SU-DHL-6 (cell line): ENCODE results near the gene TFEB.

Experiments used
- H2AFZ ChIP-seq: fragments of 200-600 bp; sonication (generic); 2 replicates; pipeline ENCODE4 v1.6.1; 2014; ENCODE audit warnings: low read depth, mild to moderate bottlenecking, moderate library complexity, mixed read lengths, antibody characterized with exemption, low read length; ENCODE audit not compliant: severe bottlenecking
- H3F3A ChIP-seq: fragments of 200-600 bp; shearing (Covaris generic); 2 replicates; pipeline ENCODE4 v1.6.0; 2016; ENCODE audit warnings: antibody characterized with exemption, mild to moderate bottlenecking; ENCODE audit not compliant: insufficient read depth
- H3K27ac ChIP-seq: fragments of 200-600 bp; sonication (generic); 2 replicates; pipeline ENCODE4 v1.5.1; 2016; ENCODE audit warnings: low read depth, mild to moderate bottlenecking, low read length, moderate library complexity, mixed read lengths
- H3K27me3 ChIP-seq: fragments of 200-600 bp; sonication (generic), shearing (Covaris generic); 2 replicates; pipeline ENCODE4 v1.6.0; 2014; ENCODE audit warnings: mild to moderate bottlenecking, low read length
- H3K36me3 ChIP-seq: fragments of 200-600 bp; sonication (generic); 2 replicates; pipeline ENCODE4 v1.6.1; 2014; ENCODE audit warnings: mild to moderate bottlenecking, low read length, mixed read lengths
- H3K4me2 ChIP-seq: fragments of 300-600, 200-600 bp; shearing (Covaris generic), sonication (generic); 2 replicates; pipeline ENCODE4 v1.6.0; 2014; ENCODE audit warnings: low read length, low read depth, mild to moderate bottlenecking; ENCODE audit not compliant: poor library complexity, severe bottlenecking
- H3K4me3 ChIP-seq: fragments of 200-600 bp; sonication (generic); 2 replicates; pipeline ENCODE4 v1.5.1; 2014; ENCODE audit warnings: antibody characterized with exemption, low read length, mild to moderate bottlenecking, mixed read lengths; ENCODE audit not compliant: insufficient read depth, poor library complexity, severe bottlenecking
- H3K79me2 ChIP-seq: fragments of 200-600 bp; sonication (generic); 2 replicates; pipeline ENCODE4 v1.6.1; 2014; ENCODE audit warnings: mild to moderate bottlenecking, low read length, moderate library complexity; ENCODE audit not compliant: insufficient read depth
- H3K9ac ChIP-seq: fragments of 200-600 bp; sonication (generic); 2 replicates; pipeline ENCODE4 v1.7.0; 2014; ENCODE audit warnings: mild to moderate bottlenecking, low read length
- H3K9me2 ChIP-seq: fragments of 200-600 bp; sonication (generic); replicated peaks from 2 replicates; pipeline ENCODE4 v1.6.1; 2014; ENCODE audit warnings: low read length; ENCODE audit not compliant: insufficient read depth
- H3K9me3 ChIP-seq: fragments of 200-600 bp; sonication (generic); 2 replicates; pipeline ENCODE4 v1.6.1; 2014; ENCODE audit warnings: low read length, mixed read lengths; ENCODE audit not compliant: insufficient read depth
- H4K20me1 ChIP-seq: fragments of 200-600 bp; sonication (generic); 2 replicates; pipeline ENCODE4 v1.6.1; 2014; ENCODE audit warnings: low read depth, mild to moderate bottlenecking, antibody characterized with exemption, low read length, moderate library complexity, mixed read lengths
- CTCF ChIP-seq: fragments of 200-600 bp; sonication (generic); IDR thresholded peaks from one replicate; pipeline ENCODE4 v1.5.1; 2017; ENCODE audit warnings: antibody characterized with exemption, mild to moderate bottlenecking, low read length, moderate library complexity; ENCODE audit not compliant: insufficient read depth, poor library complexity, severe bottlenecking
- EZH2phosphoT487 ChIP-seq: fragments of 200-600 bp; sonication (generic), shearing (Covaris generic); conservative IDR thresholded peaks from 2 replicates; pipeline ENCODE4 v1.6.1; 2018; ENCODE audit warnings: mild to moderate bottlenecking, antibody characterized with exemption, low read length, moderate library complexity, mixed read lengths

Gene TFEB

GRCh38 chr6:41664271-41664670 is 71.1 kb downstream of the TFEB start:
- H3K27ac ChIP-seq: no peak overlapping the region
- no peak overlapping the region for H3K4me2 ChIP-seq
- H3K27me3 ChIP-seq: no peaks in the 10 kb centered on the region
- H2AFZ ChIP-seq: no peak overlapping the region
- H3F3A ChIP-seq: no peaks in the 10 kb centered on the region
- no peaks in the 10 kb centered on the region for H3K79me2 ChIP-seq
- H3K9ac ChIP-seq: no peak overlapping the region
- H4K20me1 ChIP-seq: no peaks in the 10 kb centered on the region
- no peaks in the 10 kb centered on the region for H3K36me3 ChIP-seq
- H3K9me2 ChIP-seq: no peaks in the 10 kb centered on the region
- no peak overlapping the region for H3K4me3 ChIP-seq
- no peaks in the 10 kb centered on the region for H3K9me3 ChIP-seq
- TF ChIP-seq CTCF: no peak
- no peak for TF ChIP-seq EZH2phosphoT487

- H2AFZ ChIP-seq: no peak overlapping the region
- no peak overlapping the region for H3K4me2 ChIP-seq
- no peaks in the 10 kb centered on the region for H3K27me3 ChIP-seq
- TF ChIP-seq CTCF: no peak
- no peaks in the 10 kb centered on the region for H4K20me1 ChIP-seq
- H3K27ac ChIP-seq: no peak overlapping the region
- H3K36me3 ChIP-seq: no peaks in the 10 kb centered on the region
- no peaks in the 10 kb centered on the region for H3K9me3 ChIP-seq
- no peak overlapping the region for H3K9ac ChIP-seq
- no peaks in the 10 kb centered on the region for H3K9me2 ChIP-seq
- H3K79me2 ChIP-seq: no peaks in the 10 kb centered on the region
- no peak overlapping the region for H3K4me3 ChIP-seq
- H3F3A ChIP-seq: no peaks in the 10 kb centered on the region
These were observed 71.8 kb downstream of the TFEB start for GRCh38 chr6:41663568-41663967.

DNA sequence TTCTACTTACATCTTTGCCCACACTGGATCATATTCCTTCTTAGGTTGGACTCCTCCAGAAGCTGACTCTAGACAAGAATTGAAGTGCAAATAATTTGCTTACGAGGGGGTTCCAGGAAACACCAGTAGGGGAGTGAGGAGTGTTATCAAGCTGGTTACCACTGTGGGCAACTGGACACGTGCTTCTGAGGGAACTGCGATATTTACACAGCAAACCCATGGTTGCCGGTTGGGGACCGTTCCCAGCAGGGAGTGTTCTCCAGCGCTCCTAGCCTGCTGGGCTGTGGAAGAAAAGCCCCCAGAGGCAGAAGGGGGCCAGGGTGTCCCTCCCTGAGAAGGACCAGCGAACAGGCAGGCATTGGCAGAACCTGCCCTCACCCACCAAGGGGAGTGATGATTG is 75.5 kb downstream of the TFEB start:
- Histone ChIP-seq H3K27ac (no peak overlapping the region), H3K79me2 (no peaks in the 10 kb centered on the region), H3K9me3 (no peaks in the 10 kb centered on the region), H2AFZ (no peak overlapping the region), H4K20me1 (no peaks in the 10 kb centered on the region), H3K27me3 (no peaks in the 10 kb centered on the region), H3K9ac (no peak overlapping the region), H3K4me2 (no peak overlapping the region), H3F3A (no peaks in the 10 kb centered on the region), H3K36me3 (no peaks in the 10 kb centered on the region), H3K9me2 (no peaks in the 10 kb centered on the region), H3K4me3 (no peak overlapping the region)
- no peak for TF ChIP-seq CTCF
- TF ChIP-seq EZH2phosphoT487: no peak

DNA sequence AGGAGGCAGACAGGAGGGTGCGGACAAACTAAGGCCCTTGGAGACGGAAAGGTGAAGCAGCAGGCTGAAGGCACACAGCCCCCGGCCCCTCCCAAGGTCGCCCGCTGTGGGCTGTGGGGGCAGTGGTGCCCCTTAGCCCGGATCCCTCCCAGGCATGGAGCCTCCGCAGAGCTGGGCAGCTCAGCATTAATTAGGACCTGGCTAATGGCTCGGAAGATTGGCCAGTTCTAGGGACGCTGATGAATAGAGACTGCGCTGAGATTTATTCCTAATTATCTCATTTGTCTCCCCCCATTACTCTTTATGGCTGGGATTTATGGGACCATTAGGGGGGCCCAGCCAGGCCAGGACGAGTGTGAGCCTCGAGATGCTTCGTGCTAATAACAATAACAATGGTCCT is 76.8 kb downstream of the TFEB start:
- Histone ChIP-seq H3K36me3 (no peaks in the 10 kb centered on the region), H3K27ac (no peak overlapping the region), H4K20me1 (no peaks in the 10 kb centered on the region), H3K79me2 (no peaks in the 10 kb centered on the region), H3K4me2 (no peak overlapping the region), H2AFZ (no peak overlapping the region), H3K4me3 (no peak overlapping the region), H3K9me2 (no peaks in the 10 kb centered on the region), H3K27me3 (no peaks in the 10 kb centered on the region), H3K9ac (no peak overlapping the region), H3F3A (no peaks in the 10 kb centered on the region), H3K9me3 (no peaks in the 10 kb centered on the region)
- no peak for TF ChIP-seq CTCF
- TF ChIP-seq EZH2phosphoT487: no peak
